CD4-positive, alpha-beta T cell treated with Interferon alpha-2 for 1 hour (primary cell): ENCODE results near the gene COL23A1.
"Not testable (repeated sequence)": the region's sequence is repeated elsewhere in the genome, so short reads cannot be mapped to it uniquely, and the experiment has no call there.

Source experiments
- DNase-seq, 2 donors: peaks; one replicate each; pipeline ENCODE4 v3.0.0-alpha.2; 2020 to 2022

Gene COL23A1

DNA sequence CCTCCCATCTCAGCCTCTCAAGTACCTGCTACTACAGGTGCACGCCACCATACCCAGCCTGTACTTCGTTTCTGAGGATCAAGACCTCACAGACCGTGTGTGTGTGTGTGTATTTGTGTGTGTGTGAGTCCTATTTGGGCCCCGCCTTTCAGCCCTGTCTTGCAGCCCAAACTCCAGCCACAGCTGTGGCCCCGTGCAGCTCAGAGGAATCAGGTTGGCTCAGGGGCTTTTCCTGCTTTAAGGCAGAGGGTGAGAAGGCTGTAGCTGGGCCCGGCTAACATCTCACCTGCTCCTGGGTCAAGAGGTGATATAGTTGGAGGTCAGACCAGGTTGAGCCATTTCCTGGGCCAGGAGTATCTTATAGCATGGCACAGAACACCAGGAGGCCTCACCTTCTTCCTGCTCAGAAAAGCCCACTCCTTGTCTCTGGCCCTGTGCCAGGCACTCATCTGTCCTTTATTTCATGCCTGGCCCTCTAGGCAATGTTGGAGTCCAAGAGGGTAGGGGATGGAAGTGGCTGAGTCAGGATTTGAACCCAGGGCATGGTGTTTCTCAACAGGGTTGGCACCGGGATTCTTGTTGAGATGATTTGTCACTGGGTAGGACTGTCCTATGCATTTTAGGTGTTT, 356.0 kb downstream of the COL23A1 start:
- DNase-seq = no peak

- DNase-seq = no peak
Measured at GRCh38 chr5:178232920-178233429, 357.2 kb downstream of the COL23A1 start.

DNA sequence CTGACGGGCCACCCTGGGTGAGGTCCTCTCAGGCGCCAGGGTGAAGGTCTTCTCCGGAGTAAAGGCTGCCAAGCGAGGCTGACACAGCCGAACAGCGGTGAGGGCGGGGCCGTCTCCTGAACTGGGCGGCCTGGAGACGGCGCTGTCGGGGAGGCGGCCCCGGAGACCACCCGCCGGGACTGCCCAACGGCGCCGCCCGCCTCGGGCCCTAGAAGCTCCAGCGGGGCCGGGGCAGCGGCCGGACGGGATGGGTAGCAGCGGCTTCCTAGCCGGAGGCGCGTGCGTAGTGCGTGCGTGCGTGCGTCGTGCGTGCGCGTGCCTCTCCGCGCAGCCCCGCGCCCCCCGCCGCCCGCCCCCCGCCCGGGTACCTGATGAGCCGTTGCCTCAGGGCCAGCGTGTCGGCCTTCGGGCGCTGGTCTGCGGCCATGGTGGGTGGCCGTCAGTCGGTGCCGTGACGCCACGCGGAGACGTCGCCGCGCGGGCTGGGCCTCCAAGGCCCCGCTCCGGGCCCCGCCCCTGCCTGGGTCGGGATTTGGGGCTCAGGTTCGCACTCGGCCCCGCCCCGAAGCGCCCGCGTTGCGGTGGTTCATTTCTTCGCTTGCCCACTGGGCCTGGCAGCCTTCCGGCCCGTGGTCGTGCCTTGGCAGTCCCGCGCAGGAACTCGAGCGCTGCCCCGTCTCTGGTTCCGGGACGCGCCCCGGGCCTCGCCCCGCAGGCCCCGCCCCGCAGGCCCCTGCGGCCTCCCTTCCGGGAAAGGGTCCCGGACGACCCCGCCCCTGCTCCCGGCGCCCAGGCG, 357.9 kb downstream of the COL23A1 start, which contains the start of gene PHYKPL:
Gene PHYKPL, minus strand, starts transcription at position 679 of the 796 bp plus-strand sequence. Its CDS starts 252 bp downstream, at position 427.
- DNase-seq = peak; percentile 65 to 80

- no peak for DNase-seq
Measured at GRCh38 chr5:178231539-178232123, 358.6 kb downstream of the COL23A1 start.

DNA sequence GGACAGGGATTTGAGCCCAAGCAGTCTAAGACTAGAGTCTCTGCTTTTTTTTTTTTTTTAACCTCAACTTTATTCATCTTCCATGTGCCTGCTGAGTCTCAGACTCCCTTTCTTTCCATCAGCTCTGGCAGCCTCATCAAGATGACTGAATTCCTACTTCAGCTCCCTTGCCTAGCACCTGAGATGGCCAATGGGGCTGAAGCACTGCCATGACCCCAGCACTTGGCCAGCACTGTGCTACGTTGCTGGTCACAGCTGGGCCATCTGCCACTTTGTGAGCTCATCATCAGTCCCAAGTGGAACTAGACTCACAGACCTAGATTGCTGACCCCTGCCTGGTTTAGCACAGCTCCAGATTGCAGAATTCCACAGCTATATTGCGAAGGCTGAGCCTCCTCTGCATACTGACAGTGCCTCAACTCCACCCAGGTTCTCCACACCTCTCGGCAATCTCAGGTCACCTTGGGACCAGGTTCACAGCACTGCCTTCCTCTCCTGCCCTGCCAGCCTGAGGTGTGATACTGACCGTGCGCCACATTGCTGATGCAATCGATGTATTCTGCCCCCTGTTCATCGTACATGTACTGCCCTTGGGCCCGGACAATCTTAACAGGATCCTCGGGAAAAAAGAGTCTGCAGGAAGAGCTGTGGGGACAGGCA, 359.2 kb downstream of the COL23A1 start:
- no peak for DNase-seq

- no peak for DNase-seq
Measured at GRCh38 chr5:178229861-178230260, 360.3 kb downstream of the COL23A1 start.

GRCh38 chr5:178229111-178229510, 361.1 kb downstream of the COL23A1 start:
- DNase-seq = not testable (repeated sequence)

GRCh38 chr5:178228609-178229008, 361.6 kb downstream of the COL23A1 start:
- DNase-seq = no peak

GRCh38 chr5:178227929-178228328, 362.3 kb downstream of the COL23A1 start:
- DNase-seq = no peak

DNA sequence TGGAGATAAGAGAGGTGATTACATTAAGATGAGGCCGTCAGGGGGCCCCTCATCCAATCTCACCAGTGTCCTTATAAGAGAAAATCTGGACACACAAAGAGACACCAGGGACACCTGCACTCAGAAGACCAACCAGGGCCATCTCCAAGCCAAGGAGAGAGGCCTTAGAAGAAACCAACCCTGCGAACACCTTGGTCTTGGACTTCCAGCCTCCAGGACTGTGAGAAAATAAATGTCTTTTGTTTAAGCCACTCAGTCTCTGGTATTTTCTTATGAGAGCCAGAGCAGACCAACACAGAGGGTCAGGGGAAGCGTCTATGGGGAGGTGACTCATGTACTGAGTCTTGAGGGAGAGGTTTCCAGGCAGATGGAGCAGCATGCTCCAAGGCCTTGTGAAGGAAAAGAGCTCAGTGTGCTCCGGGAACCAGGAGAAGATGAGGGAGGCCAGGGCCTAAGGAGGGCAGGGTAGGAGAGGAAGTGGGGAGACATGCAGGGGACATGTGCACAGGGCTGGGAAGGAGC, 363.0 kb downstream of the COL23A1 start:
- DNase-seq = no peak

GRCh38 chr5:178225174-178225573, 365.0 kb downstream of the COL23A1 start:
- no peak for DNase-seq

- no peak for DNase-seq
Measured at GRCh38 chr5:178224403-178224802, 365.8 kb downstream of the COL23A1 start.

GRCh38 chr5:178223828-178224335, 366.3 kb downstream of the COL23A1 start:
- no peak for DNase-seq

GRCh38 chr5:178223196-178223773, 366.9 kb downstream of the COL23A1 start:
- no peak for DNase-seq

- no peak for DNase-seq
Measured at GRCh38 chr5:178222292-178222691, 367.9 kb downstream of the COL23A1 start.

- DNase-seq = no peak
Measured at GRCh38 chr5:178221853-178222252, 368.3 kb downstream of the COL23A1 start.

- DNase-seq = no peak
Measured at GRCh38 chr5:178221282-178221681, 368.9 kb downstream of the COL23A1 start.

GRCh38 chr5:178218827-178219226, 371.4 kb downstream of the COL23A1 start:
- DNase-seq = no peak

DNA sequence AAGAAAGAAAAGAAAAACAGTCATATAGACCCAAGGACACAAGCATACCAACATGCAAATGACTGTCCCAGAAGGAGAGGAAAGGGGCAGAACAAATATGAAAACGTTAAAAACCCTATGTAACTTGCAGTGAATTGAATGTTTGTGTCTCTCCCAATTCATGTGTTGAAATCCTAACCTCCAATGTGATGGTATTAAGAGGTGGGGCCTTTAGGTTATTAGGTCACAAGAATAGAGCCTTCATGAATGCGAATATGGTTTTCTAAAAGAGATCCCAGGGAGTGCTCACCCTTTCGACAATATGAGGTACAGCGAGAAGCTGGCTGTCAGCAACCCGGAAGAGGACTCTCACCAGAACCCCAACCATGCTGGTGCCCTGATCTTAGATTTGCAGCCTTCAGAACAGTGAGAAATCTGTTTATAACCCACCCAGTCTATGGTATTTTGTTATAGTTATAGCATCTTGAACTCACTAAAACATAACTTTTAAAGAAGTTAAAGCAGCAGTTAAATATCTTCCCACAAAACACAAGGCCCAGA, 371.9 kb downstream of the COL23A1 start:
- no peak for DNase-seq

DNA sequence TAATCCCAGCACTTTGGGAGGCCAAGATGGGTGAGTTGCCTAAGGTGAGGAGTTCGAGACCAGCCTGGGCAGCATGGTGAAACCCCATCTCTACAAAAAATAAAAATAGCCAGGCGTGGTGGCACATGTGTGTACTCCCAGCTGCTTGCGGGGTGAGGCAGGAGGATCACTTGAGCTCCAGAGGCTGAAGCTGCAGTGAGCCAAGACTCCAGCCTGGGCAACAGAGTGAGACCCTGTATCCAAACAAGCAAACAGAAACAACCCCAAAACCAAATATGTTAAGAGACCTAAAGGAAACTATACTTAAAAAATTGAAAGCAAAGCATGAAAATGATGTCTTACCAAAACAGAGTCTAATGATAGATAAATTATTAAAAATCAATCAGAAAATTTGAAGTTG, 373.4 kb downstream of the COL23A1 start:
- no peak for DNase-seq

- no peak for DNase-seq
Measured at GRCh38 chr5:178216088-178216534, 374.1 kb downstream of the COL23A1 start.
